Measurements from ENCODE around the gene RNF217. TPM values are rescaled to one million over a fixed set of nuclear protein-coding genes. Genes with fewer than 3 reads are reported as not detected.

RNF217 gene
- total RNA-seq: 19.5 and 21.4 TPM in 2 replicates

GRCh38 chr6:124961777-124962638 lies at the start of gene RNF217:
RNF217 (plus strand) TSS chr6:124962437; CDS start chr6:124962545, 108 bp downstream.

Other genes with a start within 250 kb of the RNF217 start
- 0.29 and 1.3 TPM in 2 replicates for gene TPD52L1, start 191.3 kb downstream of the RNF217 start, total RNA-seq

Data from placental pericyte (primary cell).